GM19099 (cell line): ENCODE measurements around the gene SSTR3.

Experiments used
- POLR2A ChIP-seq: IDR thresholded peaks from 3 replicates; pipeline ENCODE4 v1.6.1; 2011; ENCODE audit warnings: low read depth; ENCODE audit not compliant: insufficient read length; ENCODE audit errors: extremely low read depth

The SSTR3 gene

DNA sequence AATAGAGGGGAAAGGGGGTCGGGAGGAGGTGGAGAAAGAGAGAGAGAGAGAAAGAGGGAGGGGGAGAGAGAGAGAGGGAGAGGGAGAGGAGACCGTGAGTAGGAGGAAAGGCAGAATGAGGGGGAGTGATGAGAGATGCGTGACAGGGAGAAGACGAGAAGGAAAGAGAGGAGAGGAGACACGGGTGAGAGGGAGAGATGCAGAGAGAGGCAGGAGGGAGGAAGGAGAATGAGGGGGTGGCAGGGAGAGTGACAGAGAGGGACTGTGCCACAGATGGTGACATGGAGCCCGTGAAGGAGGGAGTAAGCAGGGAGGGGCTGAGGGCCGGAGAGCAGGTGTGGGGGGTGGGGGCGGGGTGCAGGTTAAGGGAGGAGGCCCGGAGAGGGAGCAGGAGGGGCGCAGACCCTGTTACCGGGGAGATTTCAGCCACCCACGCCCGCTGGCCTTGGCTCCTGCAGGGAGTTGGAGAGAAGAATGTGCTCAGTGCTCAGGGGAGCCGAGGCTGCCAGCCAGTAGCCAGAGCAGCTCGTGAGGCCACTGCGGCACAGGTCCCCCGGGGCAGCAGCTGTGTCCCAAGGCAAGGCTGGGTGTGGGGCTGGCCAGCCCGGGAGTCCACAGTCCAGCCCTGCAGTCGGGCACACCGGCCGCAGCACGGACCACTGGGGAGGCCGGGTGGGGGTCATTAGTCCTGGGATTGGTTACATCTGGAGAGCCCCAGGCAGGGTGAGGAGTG is at the start of gene SSTR3:
Gene SSTR3, minus strand, starts transcription at position 304 of the 733 bp plus-strand sequence. CDS start 4,674 bp downstream, outside the sequence.
- no peak for TF ChIP-seq POLR2A

DNA sequence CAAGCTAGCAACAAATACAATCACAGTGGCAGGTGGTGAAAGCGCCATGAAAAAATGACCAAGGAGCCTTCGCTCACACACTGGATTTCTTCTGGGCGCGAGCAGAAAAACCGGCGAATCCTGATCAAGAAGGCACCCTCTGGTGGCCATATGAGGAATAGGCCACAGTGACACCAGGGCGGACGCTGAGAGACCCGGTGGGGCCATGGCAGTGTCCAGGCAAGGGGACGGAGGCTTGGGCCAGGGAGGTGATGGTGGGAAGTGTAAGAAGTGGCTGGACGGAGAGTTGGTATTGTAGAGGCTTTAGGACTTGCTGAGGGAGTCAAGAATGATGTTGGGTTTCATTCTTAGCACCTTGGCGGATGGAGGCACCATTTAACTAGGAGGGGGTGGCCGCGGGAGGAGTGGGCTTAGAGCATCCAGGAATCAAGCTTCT is 48.6 kb upstream of the SSTR3 start:
- no peak for TF ChIP-seq POLR2A

DNA sequence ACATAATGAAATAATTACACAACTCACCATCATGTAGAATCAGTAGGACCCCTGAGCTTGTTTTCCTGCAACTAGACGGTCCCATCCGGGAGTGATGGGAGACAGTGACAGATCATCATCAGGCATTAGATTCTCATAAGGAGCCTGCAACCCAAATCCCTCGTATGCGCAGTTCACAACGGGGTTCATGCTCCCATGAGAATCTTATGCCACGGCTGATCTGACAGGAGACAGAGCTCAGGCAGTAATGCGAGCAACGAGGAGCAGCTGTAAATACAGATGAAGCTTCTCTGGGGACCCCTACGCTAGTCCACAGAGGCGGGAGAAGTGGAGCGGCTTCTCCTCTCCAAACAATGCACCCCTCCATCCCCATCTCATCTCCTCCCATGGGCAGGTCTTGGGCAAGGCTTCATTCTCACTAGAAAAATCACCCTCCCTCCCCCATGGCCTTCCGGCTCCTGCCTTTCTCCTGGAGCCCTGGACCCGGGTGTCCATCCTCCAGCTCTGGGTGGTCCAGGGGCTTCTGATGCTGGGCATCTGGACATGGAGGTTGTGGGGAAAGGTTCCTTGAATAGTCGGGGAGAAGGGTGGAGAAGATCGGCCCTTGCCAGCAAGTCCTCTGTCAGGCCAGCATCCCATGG is 48.0 kb upstream of the SSTR3 start:
- no peak for TF ChIP-seq POLR2A

DNA sequence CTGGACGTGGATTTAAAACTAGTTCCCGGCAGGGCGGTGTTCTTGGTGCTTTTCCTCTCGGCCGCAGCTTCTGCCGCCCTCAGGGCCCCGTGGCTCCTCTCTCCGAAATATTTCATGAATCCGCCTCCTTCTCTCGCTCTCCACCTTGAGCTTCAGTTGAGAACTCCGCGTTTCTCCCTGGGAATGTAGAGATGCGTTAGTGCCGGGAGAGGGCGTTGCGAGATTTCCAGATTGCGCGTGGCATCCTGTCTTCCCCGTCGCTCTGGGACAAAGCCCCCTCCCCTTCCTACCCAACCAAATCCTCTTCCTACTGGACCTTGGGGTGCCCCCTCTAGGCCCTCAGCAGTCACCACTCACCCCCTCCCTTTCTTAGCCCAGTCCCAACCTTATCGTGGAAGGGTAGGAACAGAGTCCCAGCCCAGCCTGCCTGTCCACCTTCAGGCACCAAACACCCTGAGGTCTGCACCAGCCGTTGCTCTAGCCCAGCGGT is 47.3 kb upstream of the SSTR3 start:
- no peak for TF ChIP-seq POLR2A

DNA sequence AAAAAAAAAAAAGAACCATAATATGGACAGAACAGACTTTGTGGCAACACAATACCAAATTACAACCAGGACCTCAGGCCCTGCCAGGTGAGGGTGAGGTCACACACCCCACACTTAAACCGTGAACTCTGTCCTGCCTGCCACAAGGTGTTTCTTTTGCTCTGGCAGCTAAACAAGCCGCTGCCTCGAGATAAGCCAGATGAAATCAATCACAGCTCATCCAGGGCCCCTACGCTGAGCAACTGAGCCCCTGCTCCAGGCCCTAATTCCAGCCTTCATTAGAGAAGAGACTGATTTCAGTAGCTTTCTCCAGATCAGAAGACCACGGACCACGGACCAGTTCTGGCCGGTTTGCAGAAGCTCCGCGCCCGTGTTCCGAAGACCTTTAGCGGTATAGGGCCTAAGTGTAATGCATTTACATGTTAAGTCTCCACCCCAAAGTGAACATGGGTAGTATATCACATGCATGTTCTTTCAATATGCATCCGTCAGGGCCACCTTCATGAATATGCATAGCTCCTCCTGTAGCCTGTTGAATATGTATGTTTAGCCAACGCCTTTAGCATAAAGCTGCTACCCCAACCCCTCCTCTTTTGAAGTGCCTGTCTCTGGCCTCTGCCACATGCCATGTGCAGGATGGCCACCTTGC is 46.6 kb upstream of the SSTR3 start:
- no peak for TF ChIP-seq POLR2A

DNA sequence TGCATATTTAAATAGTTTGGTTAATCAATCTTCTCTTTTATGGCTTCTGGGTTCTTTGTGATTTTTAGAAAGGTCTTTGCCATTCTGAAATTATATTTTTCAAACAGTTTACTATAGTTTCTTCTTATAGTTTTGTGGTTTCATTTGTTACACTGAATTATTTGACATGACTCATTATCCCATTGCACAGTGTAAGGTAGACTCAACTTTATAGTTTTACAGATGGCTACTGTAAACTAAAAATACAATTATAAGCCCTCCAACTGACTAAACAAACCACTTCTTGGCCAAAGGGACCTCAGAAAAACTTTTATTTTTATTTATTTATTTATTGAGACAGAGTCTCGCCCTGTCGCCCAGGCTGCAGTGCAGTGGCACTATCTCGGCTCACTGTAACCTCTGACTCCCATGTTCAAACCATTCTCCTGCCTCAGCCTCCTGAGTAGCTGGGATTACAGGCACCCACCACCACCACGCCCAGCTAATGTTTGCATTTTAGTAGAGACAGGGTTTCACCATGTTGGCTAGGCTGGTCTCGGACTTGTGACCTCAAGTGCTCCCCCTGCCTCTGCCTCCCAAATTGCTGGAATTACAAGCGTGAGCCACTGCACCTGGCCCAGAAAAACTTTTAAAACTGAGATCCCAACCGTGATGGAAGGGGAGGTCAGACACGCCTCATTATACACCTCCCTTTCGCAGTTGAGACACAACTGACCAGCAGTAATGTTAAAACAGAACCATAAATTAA is 45.9 kb upstream of the SSTR3 start:
- no peak for TF ChIP-seq POLR2A

DNA sequence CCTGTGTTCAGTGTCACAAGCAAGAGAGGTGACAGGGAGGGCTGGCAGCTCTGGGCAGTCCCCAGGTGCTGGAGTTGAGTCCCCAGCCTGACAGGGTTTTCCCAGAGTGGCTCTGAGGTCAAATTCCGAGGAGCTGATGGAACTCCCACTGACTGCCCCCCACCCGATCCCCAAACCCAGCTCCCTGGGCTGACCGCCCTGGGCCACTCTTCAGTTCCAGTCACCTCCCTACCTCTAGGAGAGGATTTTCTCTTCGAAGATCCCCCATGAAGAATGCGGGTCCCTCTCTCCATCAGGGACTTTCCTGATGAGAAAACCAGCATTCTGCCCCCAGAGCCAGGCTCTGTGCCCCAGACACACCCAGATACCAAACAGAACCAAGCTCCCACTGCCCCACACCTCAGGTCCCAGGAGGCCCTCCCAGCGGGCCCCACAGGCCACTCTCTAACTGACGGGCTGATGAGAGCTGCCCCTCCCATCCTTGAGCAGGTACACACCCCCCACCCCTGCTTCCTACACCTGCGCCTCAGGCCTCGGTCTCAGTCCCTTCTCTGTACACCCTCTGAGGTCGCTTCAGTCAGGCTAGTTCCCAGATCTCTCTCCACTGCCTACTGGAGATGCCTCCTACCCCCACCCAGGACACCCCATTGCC is 43.9 kb upstream of the SSTR3 start:
- TF ChIP-seq POLR2A, result no peak

DNA sequence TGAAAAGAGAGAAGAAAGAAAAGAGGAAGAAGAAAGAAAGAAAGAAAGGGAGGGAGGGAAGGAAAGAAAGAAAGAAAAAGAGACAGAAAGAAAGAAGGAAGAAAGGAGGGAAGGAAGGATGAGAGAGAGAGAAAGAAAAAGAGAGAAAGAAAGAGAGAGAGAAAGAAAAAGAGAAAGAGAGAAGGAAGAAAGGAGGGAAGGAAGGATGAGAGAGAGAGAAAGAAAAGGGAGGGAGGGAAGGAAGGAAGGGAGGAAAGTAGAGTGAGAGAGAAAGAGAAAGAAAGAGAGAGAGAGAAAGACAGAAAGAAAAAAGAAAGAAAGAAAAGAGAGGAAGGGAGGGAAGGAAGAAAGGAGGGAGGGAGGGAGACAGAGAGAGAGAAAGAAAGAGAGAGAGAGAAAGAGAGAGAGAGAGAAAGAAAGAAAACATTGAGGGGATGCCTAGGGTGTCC is 43.3 kb upstream of the SSTR3 start:
- TF ChIP-seq POLR2A, result no peak

DNA sequence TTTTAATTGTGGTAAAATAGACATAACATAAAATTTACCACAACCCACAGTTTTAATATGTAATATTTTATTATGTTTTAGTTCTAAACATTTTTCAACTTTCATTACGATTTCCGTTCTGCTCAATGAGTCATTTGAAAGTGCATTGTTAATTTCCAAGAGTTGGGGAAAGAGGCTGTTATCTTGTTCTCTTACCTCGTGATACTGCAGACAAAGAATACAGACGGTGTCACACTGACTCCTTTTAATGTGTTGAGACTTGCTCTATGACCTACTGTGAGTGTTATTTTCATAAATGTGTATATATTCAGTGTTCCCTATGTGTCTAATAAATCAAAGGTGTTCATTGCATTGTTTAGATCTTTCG is 42.6 kb upstream of the SSTR3 start:
- TF ChIP-seq POLR2A, result no peak

DNA sequence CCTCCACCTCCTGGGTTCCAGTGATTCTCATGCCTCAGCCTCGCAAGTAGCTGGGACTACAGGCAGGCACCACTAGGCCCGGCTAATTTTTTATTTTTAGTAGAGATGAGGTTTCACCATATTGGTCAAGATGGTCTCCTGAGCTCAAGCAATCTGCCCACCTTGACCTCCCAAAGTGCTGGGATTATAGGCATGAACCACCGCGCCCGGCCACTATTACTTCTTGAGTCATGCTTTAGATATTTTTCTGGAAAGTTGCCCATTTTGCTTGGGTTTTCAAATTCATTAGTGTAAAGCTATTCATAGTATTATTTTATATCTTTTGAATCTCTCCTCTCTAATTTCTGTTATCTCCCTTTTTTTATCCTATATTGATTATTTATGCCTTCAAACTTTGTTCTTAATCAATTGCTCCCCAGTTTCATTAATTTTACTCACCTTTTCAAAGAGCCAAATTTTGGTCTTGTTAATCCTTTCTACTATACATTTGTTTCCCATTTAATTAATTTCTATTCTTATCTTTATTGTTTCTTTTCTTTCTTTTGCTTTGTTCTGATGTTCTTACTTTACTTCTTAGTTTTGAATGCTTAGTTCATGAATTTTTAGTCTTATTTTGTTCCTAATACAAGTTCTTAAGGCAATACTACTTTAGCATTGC is 42.1 kb upstream of the SSTR3 start:
- TF ChIP-seq POLR2A, result no peak

DNA sequence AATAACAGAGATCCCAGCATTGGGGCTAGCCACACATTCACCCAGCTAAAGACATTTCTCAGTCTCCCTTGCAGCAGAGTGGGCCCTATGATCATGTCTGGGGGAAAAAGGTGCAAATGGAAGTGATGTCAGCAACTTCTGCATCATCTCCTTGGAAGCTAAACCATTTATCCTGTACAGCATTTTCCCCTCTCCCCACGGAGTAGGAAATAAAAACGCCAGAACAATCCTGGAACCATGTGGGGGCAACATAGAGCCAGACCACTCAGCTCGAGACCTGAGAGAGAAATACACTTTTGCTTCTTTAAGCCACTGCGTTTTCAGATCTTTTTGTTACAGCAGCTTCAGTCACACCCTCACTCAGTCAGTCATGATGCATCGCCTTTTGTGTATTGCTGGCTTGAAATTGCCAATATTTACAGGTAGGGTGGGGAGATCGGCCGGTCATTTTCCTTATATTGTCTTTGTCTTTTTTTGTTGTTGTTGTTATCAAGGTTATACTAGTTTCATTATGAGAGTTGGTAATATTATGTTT is 40.9 kb upstream of the SSTR3 start:
- no peak for TF ChIP-seq POLR2A

DNA sequence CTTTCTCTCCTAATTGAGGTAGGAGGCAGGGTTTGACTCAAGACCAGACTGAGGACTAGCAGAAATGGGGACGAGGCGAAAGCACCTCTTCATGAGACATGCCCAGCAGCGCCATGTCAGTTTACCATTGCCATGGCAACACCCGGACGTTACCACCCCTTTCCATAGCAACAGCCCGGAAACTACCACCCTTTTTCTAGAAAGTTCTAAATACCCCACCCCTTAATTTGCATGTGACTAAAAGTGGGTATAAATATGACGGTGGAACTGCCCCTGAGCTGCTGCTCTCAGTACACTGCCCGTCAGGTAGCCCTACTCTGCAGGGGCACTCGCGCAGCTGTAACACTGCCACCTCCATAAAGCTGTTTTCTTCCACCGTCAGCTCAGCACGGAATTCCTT is 37.7 kb upstream of the SSTR3 start:
- TF ChIP-seq POLR2A, result no peak

DNA sequence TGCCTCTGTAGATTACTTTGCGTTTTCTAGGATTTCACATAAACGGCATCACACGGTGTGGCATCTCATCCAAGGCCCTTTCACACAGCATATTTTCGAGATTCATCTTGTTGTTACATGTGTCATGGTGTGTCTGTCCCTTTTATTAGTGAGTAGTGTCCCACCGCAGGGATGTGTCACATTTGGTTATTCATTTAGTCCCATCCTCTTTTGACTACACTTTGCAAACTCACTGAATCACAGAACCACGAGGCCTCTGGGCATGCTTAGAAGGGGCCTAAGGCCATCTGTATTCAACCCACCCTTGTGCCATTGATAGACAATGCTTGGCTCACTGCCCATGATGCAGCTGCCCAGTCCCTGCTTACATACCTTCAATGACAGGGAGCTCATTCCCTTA is 36.0 kb upstream of the SSTR3 start:
- no peak for TF ChIP-seq POLR2A

DNA sequence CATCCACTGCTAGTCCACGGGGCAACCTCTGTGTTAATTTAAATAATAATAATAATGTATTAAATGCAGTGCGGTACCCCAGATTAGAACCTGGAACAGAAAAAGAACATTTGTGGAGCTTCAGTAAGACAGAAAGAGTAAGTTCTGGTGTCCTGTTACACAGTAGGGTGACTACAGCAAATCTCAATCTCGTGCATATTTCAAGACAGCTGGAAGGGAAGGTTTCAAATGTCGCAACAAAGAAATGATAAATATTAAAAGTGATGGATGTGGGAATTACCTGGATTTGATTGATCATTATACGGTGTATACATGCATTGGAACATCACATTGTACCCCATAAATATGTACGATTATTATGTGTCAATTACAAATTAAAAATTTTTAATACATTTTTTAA is 33.5 kb upstream of the SSTR3 start:
- no peak for TF ChIP-seq POLR2A

DNA sequence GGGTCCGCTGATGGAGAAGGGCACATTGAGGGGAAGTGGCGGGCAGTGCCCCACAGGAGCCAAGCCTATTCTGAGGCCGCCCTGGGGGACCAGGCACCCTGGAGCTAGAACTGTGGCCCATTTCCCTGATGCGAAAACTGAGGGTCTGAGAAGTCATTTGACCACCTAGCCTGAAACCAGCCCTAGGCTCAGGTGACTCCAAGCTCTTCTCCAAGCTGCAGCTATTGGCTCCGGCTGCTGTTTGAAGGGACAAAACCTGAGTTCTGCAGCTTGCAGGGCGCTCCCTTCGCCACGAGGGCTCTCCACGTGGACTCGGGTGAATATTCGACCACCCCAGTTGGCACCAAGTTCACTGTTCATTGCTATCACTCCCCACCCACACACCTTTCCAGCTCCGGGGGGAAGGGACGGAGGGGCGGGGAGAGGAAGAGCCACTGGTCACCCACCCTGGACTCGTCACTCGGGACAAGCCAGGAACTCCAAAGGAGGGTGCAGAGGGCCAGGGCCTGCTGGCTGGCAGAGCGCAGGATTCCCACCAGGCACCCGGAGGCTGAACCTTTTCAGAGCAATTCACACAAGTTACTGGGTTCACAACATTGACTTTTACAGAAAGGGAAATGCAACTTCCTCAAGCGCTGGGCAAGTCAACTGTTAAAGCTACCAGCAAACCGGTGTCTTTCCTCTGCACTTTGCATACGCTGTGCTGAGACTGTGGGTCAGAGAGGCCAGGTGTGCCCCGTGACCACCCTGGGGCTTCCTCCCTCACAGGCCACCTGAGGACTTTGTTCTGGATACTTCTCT is 32.8 kb upstream of the SSTR3 start:
- peak; percentile 57 for TF ChIP-seq POLR2A
